T-helper 9 cell (primary cell): ENCODE measurements around the gene FDPS.
A peak's percentile ranks its signal among the peaks of the same experiment; 100 is the strongest.

ENCODE experiments used
- DNase-seq: peaks from one replicate; pipeline ENCODE4 v3.0.0-alpha.2; 2020
- total RNA-seq, 2 donors: gene quantifications; one replicate each; lab custom pipeline; 2026; lab: John Stamatoyannopoulos, UW

Gene FDPS
- total RNA-seq, result 33.8 to 93.8 reads per million in 2 donors

DNA sequence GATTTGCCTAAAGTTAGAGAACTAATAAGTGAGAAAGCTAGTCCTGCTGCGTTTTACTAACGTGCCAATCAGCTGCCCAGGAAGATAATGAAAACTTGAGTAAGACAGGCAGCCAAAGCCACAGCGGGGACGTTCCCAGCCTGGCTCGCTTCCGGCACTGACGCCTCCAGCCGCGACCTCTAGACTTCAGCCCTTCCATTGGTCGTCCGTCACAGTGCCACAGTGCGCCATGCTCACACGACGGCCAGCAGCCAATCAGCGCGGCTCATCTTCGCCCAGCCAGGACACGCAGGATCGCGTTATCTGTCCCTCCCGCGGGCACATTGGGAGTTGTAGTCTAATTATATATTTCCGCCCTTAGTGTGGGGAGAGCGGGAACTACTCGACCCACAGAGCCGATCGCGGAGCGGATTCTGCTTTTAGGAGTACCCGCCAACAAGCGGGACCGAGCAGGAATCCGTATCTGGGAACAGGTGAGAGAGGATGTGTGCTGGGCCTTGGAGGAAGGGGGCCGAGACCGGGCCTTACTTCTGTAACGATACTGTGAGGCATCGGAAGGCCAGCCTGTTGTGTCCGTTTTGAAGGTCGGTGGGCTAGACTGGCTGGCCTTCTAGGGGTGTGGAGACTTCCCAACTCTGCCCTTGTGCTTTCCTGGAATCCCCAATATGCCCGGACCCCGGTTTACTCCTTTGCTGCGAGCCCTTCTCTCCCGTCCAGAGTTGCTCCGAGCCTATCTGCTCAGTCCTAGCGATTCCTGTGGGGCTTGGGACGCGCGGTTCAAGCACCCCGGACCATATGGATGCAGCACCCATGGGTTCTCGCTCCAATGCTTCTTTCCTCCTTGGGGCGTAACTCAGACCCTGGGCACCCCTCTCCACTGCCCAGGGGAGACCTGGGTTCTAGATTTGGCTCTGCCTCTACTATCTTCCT is at the start of gene FDPS:
Gene FDPS (plus strand): TSS at position 374 of the 930 bp plus-strand sequence. CDS start 924 bp downstream, outside the sequence.
- DNase-seq, result peak; percentile 94

- DNase-seq, result no peak
Observed at GRCh38 chr1:155260276-155260675, 48.4 kb upstream of the FDPS start.

GRCh38 chr1:155261493-155261851 is 47.2 kb upstream of the FDPS start:
- DNase-seq, result no peak

DNA sequence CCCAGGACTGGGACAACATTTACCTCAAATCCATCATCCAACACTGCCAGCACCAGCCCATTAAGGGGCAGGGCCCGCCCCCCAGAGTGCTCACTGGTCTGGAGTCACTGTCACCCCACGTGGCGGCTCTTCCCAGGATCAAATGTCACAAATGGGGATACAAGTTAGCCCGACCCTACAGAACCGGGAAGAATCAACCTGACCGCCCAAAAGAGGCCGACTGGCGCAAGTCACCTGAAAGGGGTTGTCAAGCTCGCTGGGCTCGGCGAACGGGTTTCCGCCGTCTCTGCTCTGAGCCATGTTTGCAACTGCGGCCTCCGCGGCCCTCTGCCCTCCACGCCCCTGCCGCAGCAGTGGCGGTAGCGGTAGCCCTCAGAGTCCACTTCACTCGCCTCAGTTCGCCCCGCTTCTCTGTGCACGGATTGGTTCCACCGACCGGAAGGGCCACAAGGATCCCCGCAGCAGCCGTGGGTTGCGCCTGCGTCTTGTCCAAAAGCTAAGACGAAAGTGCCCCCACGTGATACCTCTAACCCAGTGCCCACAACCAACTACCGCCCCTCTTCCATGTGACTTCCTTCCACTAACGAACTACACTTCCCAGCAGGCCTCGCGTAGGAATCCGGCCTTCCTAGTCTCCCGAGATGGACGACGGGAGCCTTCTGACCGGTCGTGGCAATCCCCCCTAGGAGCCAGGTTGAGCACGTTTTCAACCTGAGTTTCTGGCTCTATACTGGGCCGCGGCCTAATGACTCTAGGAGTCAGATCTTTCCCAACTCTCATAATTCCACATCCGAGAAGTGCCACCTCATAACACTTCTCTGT is 46.6 kb upstream of the FDPS start, which contains the start of gene SCAMP3:
Gene SCAMP3 (minus strand): TSS at position 509 of the 822 bp plus-strand sequence. CDS start 209 bp downstream, at position 300.
- peak; percentile 76 for DNase-seq

DNA sequence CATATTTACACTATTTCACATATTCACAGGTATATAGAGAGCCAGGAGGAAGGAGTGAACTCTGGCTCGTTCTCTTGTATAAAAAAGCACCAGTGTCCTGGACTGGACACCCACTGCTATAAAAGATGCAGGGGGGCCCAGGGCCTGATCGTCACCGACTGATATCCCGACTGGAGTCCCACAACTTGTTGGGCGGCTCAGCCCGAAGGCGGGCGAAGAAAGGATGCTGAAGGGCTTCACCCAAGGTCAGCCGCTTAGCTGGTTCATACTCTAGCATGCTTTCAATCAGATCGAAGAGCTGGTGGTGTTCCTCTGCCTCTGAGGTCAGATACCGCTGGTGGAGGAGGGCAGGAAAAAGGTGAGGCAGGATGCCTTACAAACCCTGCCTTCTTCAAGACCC is 45.6 kb upstream of the FDPS start:
- DNase-seq, result no peak

DNA sequence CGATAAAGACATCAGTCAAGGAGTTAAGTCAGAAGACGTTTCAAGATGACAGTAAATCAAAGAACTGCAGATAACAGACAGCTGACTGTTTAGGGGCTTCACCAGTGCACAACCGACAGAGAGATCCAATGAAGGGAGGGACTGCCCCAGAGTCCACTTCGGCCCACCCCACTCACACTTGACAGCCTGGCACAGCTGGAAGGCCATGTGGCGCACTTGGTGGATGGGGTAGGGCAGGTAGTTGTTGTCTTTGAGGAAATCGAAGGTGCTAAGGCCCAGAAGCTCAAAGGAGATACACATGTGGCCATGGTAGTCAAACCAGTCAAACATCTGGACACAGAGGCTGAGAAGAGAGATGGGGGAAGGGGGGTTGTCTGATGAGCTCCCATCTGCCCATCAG is 42.1 kb upstream of the FDPS start:
- DNase-seq, result no peak

GRCh38 chr1:155267373-155267772 is 41.3 kb upstream of the FDPS start:
- no peak for DNase-seq

GRCh38 chr1:155268630-155269029 is 40.0 kb upstream of the FDPS start:
- no peak for DNase-seq

DNA sequence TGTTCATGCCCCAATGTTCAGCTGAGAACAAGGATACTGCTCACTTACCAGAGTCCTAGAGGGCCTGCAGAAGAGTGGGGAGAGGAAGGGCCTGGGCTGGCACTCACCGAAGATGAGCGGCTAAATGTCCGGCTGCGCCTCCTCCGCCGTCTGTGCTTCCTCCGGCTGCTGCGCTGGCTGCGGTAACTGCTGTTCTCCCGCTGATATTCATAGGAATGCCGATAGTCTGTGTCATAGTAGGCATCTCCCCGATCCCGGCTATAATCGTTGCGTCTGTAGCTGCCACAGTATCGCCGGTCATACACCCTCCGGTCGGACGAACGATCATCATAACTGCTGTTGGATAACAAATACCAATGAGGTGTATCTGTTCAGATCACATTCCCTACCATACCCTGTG is 39.3 kb upstream of the FDPS start:
- no peak for DNase-seq

DNA sequence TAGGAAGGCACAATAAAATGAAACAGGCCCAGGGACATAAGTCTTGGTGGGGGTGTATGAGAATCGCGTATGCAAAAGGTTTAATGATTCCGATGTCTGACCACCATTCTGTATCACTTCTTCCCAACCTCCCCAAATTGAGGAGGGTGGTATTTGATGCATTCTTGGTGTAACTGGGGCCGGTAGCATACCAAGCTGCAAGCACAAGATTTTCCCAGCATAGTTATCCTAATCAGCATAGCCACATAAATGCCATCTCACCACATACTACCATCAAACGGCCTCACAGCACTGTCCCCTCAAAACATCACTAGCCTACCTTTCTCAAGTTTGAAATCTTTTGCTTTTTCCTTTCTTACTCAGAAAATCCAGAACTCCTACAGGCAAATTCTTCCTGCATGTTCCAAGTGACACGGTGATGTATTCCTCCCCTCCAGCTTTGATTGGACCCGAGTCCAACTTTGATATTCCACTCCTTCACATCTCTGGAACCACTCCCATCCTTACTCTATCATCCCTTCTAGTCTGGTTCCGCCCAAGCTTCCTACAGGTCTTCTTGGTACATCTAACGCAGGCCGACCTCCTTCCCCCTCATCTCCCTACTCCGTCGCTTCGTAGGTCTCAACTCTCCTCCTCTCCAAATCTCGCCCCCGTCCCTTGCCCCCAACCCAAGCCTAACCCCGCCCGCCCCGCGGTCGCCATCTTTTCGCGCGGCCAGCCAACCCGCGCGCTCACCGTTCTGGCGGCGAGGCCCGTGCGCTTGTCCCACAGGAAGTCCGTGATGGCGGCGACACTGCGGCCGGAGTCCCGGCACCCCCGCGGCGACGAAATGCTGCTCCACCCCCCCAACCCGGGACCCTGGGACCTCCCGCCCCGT is 36.0 kb upstream of the FDPS start:
- DNase-seq, result no peak

GRCh38 chr1:155273343-155274245 is 35.1 kb upstream of the FDPS start, which contains the start of gene CLK2:
Gene CLK2 (minus strand): TSS chr1:155273504. CDS start chr1:155270977, 2,527 bp downstream.
- DNase-seq, result peak; percentile 90

- DNase-seq, result peak; percentile 89
Observed at GRCh38 chr1:155277070-155277901, 31.4 kb upstream of the FDPS start, which contains the start of gene HCN3. Gene HCN3 (plus strand): TSS chr1:155277463. CDS start chr1:155277591, 128 bp downstream.

DNA sequence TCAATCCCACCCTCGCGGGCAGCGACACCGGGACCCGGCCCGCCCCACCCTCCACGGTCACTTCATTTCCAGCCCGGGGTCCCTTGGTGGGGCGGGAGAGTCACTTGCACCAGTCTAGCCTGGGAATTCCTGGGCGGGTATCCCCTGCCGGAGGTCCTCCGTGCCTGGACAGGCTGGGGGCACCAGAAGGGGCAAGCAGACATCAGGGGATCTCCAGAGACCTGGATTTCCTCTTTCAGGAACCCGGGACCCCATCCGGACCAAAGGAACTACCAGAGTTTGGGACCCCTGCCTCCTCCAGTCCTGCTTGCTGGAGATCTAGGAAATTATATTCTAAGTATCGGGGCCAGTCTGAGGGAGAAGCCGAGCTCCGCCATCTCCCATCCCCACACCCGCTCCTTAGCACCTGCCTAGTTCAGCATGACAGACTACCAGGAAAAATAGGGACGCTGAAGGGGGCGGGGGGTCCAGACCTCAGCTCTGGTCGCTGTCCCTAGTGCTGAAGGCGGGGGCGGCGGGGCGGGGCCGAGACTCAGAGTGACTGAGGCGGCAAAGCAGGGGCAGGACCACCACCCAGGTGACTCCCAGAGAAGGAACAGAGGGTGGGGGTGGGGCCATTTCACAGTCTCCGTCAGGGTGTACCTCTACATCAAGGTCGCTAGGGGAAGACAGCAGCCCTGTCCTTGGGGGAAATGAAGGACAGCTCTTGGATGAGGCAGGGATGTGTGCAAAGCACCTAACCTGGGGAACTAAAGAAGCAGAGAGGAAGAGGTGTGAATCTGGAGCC is 30.6 kb upstream of the FDPS start:
- peak; percentile 76 for DNase-seq

GRCh38 chr1:155278689-155279160 is 29.9 kb upstream of the FDPS start:
- DNase-seq, result no peak

DNA sequence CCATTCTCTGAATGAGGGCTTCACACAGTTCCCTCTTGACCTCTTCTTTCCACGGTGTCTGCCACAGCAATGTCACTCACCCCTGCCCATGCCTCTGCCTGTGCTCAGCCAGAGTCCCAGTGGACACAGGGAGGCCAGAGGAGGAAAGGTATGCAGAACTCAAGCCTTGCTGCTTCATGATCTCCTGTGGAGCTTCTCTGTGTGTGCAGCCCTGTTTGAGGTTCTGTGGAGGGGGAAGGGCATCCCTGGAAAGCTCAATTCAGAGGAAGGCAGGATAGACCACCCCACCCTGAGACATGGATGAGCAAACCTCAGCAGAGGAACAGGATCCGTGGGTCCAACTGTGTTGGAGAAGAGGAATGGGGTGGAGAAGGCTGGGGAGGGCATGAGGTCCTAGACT is 29.4 kb upstream of the FDPS start:
- DNase-seq, result no peak

GRCh38 chr1:155282488-155283091 is 26.1 kb upstream of the FDPS start:
- no peak for DNase-seq

GRCh38 chr1:155284476-155284875 is 24.2 kb upstream of the FDPS start:
- DNase-seq, result no peak

GRCh38 chr1:155285063-155285462 is 23.6 kb upstream of the FDPS start:
- no peak for DNase-seq

GRCh38 chr1:155285631-155286044 is 23.0 kb upstream of the FDPS start:
- DNase-seq, result no peak
